AG10803 (cell line): ENCODE measurements around the gene PFN1.

Experiments
- DNase-seq: peaks from one replicate; pipeline ENCODE4 v3.0.0; 2010; ENCODE audit warnings: low read depth
- H3K4me3 ChIP-seq: 2 replicates; pipeline ENCODE4 v1.5.1; 2011; ENCODE audit warnings: mild to moderate bottlenecking, low read length, control low read depth
- TF ChIP-seq, protein P1 (sequence below): conservative IDR thresholded peaks from 2 replicates; pipeline ENCODE4 v1.5.1; 2011; ENCODE audit warnings: mild to moderate bottlenecking, low read length, control low read depth, inconsistent platforms

Gene PFN1

DNA sequence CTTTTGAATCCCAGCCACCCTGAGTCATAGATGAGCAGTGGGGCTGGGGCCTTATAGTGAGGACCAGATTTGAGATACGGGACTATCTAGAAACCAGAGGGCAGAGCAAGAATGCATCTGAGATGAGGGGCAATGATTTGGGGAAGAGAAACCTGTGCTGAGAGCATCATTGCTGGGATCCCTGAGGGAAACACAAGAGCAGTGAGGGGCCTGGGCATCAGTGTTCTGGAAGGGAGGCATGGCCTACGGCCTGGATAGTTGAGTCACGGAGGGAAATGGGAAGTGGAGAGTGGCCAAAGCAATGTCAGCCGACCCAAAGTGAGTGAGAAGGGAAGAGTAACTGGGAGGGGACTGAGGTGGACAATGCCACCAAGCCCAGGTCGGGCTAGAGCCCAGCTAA lies 34.0 kb upstream of the PFN1 start:
- TF ChIP-seq, protein P1, sequence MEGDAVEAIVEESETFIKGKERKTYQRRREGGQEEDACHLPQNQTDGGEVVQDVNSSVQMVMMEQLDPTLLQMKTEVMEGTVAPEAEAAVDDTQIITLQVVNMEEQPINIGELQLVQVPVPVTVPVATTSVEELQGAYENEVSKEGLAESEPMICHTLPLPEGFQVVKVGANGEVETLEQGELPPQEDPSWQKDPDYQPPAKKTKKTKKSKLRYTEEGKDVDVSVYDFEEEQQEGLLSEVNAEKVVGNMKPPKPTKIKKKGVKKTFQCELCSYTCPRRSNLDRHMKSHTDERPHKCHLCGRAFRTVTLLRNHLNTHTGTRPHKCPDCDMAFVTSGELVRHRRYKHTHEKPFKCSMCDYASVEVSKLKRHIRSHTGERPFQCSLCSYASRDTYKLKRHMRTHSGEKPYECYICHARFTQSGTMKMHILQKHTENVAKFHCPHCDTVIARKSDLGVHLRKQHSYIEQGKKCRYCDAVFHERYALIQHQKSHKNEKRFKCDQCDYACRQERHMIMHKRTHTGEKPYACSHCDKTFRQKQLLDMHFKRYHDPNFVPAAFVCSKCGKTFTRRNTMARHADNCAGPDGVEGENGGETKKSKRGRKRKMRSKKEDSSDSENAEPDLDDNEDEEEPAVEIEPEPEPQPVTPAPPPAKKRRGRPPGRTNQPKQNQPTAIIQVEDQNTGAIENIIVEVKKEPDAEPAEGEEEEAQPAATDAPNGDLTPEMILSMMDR, result no peak
- no peak overlapping the region for H3K4me3 ChIP-seq

DNA sequence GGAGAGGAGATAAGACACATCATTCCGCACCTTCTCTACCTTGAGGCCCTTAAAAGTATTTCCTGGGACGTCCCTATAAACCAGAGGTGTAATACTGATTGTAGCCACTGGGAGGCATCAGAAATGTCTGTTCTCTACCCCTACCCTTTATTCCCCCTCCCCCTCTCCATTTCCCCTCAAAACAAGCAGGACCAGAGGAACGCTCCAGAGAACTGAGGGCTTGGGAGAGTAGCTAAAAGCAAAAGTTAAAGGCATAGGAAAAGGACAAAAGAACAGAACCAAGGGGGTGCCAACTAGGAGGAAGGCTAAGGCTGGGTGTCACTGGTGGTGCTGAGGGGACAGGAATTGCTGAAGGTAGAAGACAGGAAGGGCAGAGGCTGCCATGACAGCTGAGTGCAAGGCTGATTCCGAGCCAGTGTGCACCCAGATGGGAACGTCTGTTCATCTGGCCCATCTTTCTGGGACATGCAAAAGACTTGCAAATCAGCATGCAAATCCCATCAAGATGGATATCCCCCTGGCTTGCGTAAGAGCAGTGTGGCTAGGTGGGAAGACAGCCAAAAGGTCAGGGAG lies 32.4 kb upstream of the PFN1 start:
- TF ChIP-seq, protein P1, result peak; percentile 74
- no peak overlapping the region for H3K4me3 ChIP-seq
- DNase-seq, result peak; percentile 46

More for the DNA sequence above, 34.0 kb upstream of the PFN1 start:
- no peak for DNase-seq

DNA sequence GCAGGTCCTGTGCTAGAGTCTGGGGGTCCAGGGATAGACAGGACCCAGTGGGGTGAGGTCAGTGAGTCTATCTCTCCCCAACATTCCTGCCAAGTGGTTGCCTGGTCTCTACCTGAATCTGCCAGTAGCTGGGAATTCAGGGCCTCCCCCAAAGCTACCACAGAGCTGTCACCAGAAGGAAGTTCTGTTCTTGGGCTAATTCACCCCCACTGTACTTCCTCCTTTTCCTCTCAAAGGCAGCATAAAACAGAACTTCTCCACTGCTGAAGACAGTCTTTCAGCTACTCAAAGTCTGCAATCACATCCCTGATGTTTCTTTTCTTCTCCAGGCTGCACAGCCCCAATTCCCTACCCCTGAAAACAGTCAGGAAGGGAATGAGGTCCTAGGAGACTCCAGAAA lies 30.4 kb upstream of the PFN1 start:
- H3K4me3 ChIP-seq, result no peak overlapping the region
- TF ChIP-seq, protein P1, result no peak
- DNase-seq, result no peak

DNA sequence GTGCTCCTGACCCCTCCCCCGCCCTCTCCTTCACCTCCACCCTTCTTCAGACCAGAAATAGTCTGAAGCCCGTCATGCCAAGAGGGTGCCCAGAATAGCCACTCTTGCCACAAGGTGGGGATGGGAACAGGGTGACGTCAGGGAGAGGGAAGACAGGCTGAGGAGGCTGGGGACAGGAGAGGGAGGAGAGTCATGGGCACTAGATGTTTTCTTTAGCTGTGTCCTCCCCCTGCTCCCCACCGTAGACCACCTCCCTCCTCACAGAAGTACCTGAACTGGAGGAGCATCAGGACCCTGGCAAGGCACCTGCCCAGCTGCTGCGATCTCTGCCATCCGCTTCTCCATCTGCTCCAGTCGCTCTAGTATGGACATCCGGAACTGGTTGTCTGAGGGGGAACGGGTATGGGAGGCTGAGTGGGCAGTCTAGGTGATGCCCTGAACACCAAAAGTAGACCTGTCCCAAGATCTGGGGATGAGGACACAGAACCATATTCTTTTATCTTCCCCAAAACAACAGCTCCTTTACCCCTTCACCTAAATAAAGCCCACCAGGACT lies 25.9 kb upstream of the PFN1 start:
- no peak for DNase-seq
- H3K4me3 ChIP-seq, result no peak overlapping the region
- TF ChIP-seq, protein P1, result no peak

DNA sequence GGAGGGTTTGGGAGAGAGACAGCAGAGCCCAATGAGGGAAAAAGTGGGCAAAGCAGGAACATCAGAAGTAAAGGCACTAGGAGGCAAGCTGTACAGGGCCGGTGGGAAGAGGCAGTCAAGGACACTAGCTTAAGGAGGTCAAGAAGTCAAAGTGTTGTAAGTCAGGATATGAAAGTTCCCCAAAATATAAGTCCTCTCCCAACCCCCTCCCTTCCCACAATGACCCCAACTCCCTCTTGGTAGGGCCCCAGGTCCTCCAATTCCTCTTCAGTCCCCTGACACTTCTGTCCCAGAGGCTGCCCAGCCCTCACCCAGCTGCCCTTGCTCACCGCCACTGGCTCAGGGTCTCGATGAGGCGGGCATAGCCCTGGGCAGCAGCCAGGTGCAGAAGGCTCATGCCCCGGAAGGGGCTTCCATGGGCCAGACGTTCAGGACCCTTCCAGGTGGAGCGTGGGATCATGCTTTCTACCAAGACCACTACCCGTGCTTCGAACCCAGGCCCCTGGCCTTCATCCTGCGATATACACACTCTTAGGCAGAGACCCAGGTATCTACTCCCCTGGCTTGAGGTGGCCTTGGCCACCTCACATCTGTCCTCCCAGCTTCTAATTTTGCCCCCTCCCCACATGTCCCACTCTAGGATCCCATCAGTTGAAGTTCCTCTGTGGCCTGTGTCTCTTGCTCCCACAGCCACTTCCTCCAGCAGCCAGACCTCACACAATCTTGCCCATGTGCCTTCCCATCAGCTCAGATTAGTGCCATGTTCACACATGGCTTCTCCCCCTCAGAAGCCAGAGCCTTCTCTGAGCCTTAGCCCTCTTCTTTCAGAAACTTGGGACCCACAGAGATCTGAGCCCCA lies 25.2 kb upstream of the PFN1 start:
- DNase-seq, result no peak
- TF ChIP-seq, protein P1, result no peak
- H3K4me3 ChIP-seq, result no peak overlapping the region

DNA sequence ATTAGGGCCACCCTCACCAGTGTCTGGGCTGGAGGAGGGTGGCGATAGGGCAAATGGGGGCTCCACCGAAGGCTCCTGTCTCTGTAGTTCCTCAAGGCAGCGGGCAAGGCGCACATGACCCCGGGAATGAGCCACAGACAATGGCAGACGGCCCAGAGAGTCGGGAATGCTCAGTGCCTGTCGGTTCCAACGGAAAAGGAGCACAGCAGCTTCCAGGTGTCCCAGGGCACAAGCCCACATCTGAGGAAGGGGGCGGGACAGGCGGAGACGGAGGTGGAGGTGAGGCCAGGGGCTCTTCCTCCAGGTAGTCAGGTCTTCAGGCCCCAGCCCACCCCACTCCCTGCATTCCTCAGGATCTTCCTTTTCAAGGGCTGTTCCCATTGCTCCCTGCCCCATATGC lies 24.4 kb upstream of the PFN1 start:
- TF ChIP-seq, protein P1, result no peak
- H3K4me3 ChIP-seq, result no peak overlapping the region
- no peak for DNase-seq

DNA sequence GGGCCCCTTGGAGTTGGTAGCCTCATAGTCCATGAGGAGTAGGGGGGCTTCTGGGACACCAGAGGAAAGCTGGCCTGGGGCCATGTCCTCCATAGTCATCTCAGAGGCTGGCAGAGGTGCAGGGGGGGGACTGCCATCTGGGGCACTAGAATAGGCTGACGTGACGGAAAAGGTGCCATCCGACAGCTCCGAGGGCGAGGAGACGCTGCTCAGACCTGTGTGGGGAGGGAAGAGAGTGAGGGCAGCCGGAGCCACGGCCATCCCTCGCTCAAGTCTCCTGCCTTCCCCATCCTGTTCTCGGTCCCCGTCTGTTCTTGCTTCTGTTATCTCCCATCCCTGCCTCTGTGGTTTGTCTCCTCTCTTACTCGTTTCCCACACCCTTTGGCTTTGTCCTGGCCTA lies 24.0 kb upstream of the PFN1 start:
- no peak overlapping the region for H3K4me3 ChIP-seq
- no peak for DNase-seq
- TF ChIP-seq, protein P1, result no peak
